MG63 (cell line): ENCODE data around the gene IGF1R. TPM values are rescaled to one million over a fixed set of nuclear protein-coding genes. Genes with fewer than 3 reads are reported as not detected.

Experiments
- DNase-seq: peaks from one replicate; pipeline ENCODE4 v3.0.0-alpha.2; 2020
- H3K27me3 ChIP-seq: fragments of 250-450 bp; sonication (Bioruptor Pico); 2 replicates; pipeline ENCODE4 v1.5.1; 2020; ENCODE audit warnings: mild to moderate bottlenecking, moderate library complexity
- H3K36me3 ChIP-seq: fragments of 250-450 bp; sonication (Bioruptor Pico); 2 replicates; pipeline ENCODE4 v1.5.1; 2020; ENCODE audit warnings: mild to moderate bottlenecking, moderate library complexity
- H3K4me3 ChIP-seq: fragments of 250-450 bp; sonication (Bioruptor Pico); 2 replicates; pipeline ENCODE4 v1.5.1; 2020; ENCODE audit warnings: mild to moderate bottlenecking, moderate library complexity
- H3K9me3 ChIP-seq: fragments of 250-450 bp; sonication (Bioruptor Pico); 2 replicates; pipeline ENCODE4 v1.5.1; 2020; ENCODE audit warnings: mild to moderate bottlenecking, moderate library complexity
- total RNA-seq: library from RNA; depleted of rRNA; stranded (reverse); fragments of >200 nt; shearing (Covaris generic); gene quantifications from 2 replicates; pipeline ENCODE4 v1.2.3, GENCODE V29; 2014; ENCODE audit warnings: low replicate concordance

IGF1R gene
- total RNA-seq, 1 experiment from 2014 or later, result 2.5 TPM

DNA sequence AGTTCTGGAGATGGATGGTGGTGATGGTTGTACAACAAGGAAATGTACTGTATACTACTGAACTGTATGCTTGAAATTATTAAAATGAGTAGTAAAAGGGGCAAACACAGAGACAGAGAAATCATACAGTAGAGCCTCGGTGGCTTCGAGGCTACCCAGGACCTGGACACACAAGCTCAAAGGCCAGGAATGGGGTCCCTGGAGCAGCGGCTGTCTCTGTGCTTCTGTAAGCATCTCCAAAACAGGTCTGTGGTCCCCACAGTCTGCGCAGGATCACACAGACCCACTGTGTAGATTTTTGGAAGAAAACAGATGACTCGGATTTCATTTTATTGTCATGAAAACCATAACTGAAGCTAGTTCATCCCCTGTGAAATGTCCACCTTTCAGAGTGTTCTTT, 319.6 kb downstream of the IGF1R start:
- no peak for DNase-seq
- H3K4me3 ChIP-seq, result no peak overlapping the region
- peaks cover 7% of the 10 kb centered on the region; the same call in 1 of the 2 replicates for H3K36me3 ChIP-seq
- no peaks in the 10 kb centered on the region for H3K9me3 ChIP-seq
- no peaks in the 10 kb centered on the region for H3K27me3 ChIP-seq

DNA sequence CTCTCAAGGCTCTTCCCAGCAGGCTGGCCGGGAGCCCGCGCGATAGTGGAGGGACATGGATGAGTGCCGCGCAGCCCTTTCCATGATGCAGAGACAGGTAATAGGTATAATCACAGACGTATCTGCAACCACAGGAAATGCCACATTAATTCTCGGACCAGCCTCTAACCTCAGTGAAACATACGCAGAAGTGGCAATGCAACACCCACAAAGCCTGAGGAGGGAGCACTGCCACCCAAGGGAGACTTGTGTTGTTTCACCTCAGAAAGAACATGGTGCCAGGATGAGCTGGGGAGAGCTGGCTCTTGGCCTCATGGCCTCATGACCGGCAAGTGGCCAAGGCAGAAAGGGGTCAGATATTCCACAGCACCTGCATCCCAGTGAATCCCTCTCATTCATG, 320.2 kb downstream of the IGF1R start:
- Histone ChIP-seq H3K27me3 (no peaks in the 10 kb centered on the region), H3K9me3 (no peaks in the 10 kb centered on the region), H3K4me3 (no peak overlapping the region), H3K36me3 (peaks cover 4% of the 10 kb centered on the region; the same call in 1 of the 2 replicates)
- no peak for DNase-seq

DNA sequence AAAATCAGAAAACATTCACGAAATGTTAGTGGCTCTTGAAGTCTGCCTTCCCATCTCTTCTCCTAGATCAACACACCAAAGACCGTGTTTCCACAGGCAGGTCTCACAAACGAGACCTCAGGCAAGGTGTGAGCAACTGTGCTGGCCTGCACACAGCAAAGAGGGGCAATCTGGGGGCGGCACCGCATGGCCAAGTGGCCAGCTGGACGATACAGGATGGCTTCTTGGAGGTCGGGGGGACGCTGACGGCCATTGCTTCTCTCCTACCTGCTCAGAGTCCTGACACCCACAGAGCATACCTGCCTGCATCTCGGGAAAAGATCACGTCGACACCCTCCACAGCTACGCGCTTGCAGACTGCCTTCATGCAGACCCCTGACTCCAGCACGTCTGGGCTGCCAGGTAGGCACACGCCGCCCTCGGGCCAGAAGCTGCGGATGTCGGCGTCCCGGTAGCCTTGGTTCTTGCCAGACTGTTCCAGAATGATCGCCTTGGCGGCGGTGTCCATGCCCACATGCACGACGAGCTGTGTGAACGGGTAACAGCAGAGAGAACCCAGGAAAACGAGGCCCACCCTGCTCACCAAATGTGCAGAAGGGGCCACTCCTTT, 320.9 kb downstream of the IGF1R start:
- no peak overlapping the region for H3K4me3 ChIP-seq
- DNase-seq, result no peak
- H3K9me3 ChIP-seq, result no peaks in the 10 kb centered on the region

DNA sequence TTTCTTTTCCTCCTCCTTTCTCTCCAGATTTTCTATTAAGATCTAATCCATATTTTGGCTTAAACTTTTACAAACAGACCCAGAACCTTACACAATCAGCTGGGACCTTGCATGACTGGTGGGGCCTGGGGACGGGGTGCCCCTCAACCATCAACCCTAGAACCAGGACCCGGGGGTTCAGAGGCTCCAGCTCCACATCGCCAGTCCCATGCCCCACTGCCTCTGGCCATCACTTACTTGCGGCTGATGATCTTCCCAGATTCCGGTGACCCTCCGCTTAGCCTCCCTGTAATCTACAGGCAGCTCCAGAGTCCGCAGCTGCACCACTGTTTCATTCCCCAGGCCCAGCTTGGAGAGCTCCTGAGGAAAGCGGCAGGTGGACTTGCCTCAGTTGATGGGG, 322.5 kb downstream of the IGF1R start:
- Histone ChIP-seq H3K9me3 (no peaks in the 10 kb centered on the region), H3K4me3 (no peak overlapping the region), H3K27me3 (no peaks in the 10 kb centered on the region), H3K36me3 (no peaks in the 10 kb centered on the region)
- DNase-seq, result no peak

More for the DNA sequence above, 320.9 kb downstream of the IGF1R start:
- Histone ChIP-seq H3K27me3 (no peaks in the 10 kb centered on the region), H3K36me3 (peaks cover 4% of the 10 kb centered on the region; the same call in 1 of the 2 replicates)

DNA sequence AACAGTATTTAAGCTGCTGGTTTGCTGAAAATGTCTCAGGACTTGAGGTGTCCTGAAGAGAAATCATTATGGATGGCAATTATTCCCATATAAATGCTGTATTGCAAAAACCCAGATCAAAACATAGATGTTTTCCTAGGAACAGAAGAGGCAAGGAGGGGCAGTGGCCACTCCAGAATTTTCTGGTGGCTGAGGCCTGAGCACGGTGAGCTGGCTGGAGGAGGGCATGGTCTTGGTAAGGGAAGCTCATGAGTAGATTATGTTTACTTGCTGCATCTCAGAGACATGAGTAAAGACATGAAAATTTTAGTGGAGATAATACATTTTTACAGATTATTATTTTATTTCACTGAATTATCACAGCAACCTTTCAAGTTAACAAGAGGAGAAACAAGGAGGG, 328.2 kb downstream of the IGF1R start:
- Histone ChIP-seq H3K4me3 (no peak overlapping the region), H3K36me3 (no peaks in the 10 kb centered on the region), H3K9me3 (no peaks in the 10 kb centered on the region), H3K27me3 (no peaks in the 10 kb centered on the region)
- DNase-seq, result no peak

DNA sequence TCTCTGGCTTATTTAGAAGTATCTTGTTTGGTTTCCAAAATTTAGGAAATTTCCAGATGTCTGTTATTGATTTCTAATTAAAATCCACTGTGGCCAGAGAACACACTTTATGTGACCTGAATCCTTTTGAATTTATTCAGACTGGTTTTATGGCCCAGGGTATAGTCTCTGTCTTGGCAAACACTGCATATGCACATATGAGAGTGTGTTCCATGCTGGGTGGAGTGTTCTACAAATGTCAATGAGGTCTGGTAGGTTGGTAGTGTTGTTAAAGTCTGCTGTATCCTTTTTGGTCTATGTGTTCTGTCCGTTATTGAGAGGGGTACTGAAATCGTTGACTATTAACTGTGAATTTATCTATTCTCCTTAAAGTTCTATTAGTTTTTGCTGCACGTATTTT, 329.1 kb downstream of the IGF1R start:
- H3K9me3 ChIP-seq, result no peaks in the 10 kb centered on the region
- H3K36me3 ChIP-seq, result no peaks in the 10 kb centered on the region
- no peak overlapping the region for H3K4me3 ChIP-seq
- no peaks in the 10 kb centered on the region for H3K27me3 ChIP-seq
- DNase-seq, result no peak

DNA sequence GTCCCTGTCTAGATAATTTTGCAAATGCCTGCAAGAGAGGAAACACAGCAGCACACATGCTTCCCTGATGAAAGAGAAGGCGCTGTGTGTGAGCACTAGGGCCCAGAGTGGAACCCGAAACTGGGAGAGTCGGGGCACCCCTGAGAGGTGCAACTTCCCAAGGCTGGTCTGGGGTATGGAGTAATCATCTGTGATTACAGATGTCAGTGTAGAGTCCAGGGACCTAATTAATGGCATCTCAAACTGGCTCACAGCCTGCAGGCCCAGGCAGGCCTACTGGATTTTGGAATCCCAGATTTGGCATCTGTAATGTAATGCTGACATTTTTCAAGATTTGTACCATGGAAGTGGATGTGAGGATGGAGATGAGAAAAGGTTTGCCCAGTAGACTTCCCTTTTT, 329.8 kb downstream of the IGF1R start:
- H3K4me3 ChIP-seq, result no peak overlapping the region
- H3K9me3 ChIP-seq, result no peaks in the 10 kb centered on the region
- DNase-seq, result no peak
- H3K36me3 ChIP-seq, result no peaks in the 10 kb centered on the region
- no peaks in the 10 kb centered on the region for H3K27me3 ChIP-seq

DNA sequence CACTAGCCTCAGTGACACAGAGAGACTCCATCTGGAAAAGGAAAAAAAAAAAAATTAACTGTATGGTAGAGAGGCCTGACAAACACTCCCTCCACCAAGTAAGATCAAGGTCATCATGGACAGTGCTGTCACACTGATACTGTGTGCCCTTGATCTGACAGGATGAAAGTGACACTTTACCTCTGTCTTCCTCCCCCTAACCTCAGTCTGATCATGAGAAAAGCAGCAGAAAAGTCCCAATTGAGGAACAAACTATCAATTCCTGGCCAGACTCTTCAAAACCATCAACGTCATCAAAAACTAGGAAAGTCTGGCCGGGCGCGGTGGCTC, 332.5 kb downstream of the IGF1R start:
- peaks cover 4% of the 10 kb centered on the region for H3K9me3 ChIP-seq
- H3K4me3 ChIP-seq, result no peak overlapping the region
- no peaks in the 10 kb centered on the region for H3K36me3 ChIP-seq
- H3K27me3 ChIP-seq, result no peaks in the 10 kb centered on the region
- no peak for DNase-seq

DNA sequence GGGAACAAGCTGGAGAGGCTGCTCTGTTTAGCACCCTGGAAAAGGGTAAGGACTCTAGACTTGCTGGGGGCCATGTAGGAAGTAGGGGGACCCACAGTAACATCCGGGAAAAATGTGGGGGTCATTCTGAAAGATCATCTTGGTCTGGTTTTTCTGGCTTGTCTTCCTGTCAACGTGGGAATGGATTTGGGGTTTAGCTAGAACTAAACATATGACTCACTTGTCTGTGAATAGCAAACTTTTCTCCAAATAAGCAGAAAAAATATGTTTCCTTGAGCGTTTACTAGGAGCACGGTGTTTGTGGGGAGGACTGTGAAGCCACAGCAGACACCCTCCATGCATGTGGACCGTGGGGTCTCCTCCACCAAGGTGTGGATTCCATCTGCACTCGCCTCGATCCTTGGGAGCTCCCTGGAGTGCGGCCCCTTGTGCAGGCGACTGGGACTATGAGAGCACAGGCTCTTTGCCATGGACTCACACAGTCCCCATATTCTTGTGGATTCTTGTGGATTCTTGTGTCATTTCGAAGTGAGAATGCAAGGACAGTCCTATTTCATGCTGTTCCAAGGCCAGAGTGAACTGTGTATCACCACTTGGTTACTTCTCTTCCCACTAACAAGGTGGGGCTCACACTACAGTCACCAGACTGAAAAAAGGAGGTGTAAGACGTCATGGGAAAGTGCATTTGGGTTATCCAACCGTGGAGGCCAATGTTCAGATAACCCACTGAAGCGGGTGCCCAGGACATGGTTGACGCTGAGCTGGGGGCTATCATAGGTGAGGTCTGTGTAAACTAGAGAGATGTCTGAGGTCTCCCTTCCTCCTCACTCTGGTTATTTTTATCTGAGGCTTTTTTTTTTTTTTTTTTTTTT, 333.7 kb downstream of the IGF1R start:
- Histone ChIP-seq H3K4me3 (no peak overlapping the region), H3K36me3 (no peaks in the 10 kb centered on the region), H3K27me3 (no peaks in the 10 kb centered on the region), H3K9me3 (peaks cover 14% of the 10 kb centered on the region)
- DNase-seq, result no peak

DNA sequence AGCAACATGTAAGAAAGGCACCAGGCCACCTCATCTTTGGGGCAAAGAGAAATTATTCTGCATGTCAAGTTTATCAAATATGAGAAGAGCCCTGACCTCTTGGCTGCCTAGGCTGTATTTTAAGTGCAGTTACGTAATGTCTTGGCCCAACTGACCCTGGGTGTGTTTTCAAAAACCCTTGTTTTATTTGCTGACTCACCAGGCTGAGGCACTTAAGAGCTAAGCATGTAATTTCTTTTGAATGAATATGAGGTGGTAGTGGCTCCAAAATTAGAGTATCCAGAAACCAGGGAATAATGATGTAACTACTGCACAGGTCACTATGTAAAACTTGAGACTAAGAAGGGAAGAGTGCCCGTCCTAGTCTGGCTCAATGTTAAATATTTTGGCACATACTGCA, 335.0 kb downstream of the IGF1R start:
- H3K36me3 ChIP-seq, result no peaks in the 10 kb centered on the region
- no peaks in the 10 kb centered on the region for H3K27me3 ChIP-seq
- peak; percentile 85 for DNase-seq
- H3K4me3 ChIP-seq, result no peak overlapping the region
- H3K9me3 ChIP-seq, result peaks cover 14% of the 10 kb centered on the region

DNA sequence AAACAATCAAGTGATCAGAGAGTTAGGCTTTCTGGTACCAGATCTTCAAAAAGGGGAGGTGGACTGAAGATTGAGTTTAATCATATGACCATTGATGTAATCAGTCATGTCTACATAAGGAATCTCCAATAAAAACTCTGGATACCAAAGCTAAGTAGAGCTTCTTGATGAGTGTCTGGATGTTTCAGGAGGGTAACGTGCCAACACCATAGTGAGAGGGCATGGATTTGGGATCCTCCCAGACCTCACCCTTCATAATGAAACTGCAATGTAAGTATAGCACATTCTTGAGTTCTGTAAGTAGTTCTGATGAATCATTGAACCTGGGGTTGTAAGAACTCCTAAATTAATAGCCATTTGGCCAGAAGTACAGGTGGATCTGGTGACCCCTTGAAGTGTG, 337.9 kb downstream of the IGF1R start:
- DNase-seq, result no peak
- Histone ChIP-seq H3K27me3 (peaks cover 4% of the 10 kb centered on the region; the same call in 1 of the 2 replicates), H3K36me3 (no peaks in the 10 kb centered on the region), H3K9me3 (peaks cover 17% of the 10 kb centered on the region), H3K4me3 (no peak overlapping the region)

DNA sequence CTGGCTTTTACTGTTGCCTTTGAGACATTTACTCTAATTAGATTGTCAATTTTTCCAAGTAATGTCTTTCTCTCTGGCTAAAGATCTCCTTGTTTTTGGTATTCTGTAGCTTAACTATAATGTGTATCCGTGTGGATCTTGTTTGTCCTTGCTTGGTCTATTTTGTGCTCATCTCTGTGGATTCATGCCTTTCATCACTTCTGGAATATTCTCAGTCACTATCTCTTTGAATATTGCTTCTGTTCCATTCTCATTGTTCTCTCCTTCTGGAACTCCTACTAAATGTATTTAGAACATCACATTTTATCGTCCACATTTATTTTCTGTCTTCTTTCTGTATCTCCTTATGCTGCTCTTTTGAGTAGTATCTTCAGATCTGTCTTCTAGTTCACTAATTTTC, 346.6 kb downstream of the IGF1R start:
- H3K36me3 ChIP-seq, result no peaks in the 10 kb centered on the region
- peaks cover 4% of the 10 kb centered on the region; the same call in 1 of the 2 replicates for H3K27me3 ChIP-seq
- peaks cover 24% of the 10 kb centered on the region for H3K9me3 ChIP-seq
- H3K4me3 ChIP-seq, result no peak overlapping the region
- DNase-seq, result no peak

DNA sequence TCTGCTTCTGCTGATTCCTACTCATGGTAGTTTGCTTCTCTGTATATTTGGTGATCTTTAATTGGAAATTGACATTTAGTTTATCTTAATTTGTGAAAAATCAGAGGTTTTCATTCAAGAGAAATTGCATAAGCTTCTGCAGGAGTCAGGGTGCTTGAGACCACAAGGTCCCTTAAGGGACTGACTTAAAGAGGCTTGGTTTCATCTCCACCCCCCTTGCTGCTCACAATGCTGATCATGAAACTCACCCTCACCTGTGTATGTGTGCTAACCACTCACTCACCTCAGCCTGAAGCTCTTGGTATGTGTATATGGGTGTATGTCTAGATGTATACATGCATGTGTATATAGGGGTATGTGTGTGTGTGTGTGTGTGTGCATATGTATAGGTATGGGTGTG, 347.8 kb downstream of the IGF1R start:
- Histone ChIP-seq H3K4me3 (no peak overlapping the region), H3K9me3 (peaks cover 20% of the 10 kb centered on the region), H3K36me3 (no peaks in the 10 kb centered on the region), H3K27me3 (no peaks in the 10 kb centered on the region)
- DNase-seq, result no peak

DNA sequence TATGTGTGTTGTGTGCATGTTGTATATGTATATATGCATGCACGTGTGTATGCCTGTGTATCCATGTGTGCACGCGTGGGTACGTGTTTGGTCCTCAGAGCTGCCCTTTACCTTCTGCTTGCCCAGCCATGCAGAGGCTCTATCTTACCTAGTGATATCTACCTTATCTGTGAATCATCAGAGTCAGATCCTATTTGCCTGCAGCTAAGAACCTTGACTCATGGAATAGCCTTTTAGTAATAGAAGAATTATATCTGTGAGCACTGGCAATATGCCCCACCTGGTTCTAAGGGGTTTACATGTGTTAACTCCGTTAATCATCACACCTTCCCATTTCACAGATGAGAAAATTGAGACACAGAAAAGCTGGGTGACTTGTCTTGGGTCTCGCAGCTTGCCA, 348.3 kb downstream of the IGF1R start:
- Histone ChIP-seq H3K27me3 (no peaks in the 10 kb centered on the region), H3K36me3 (no peaks in the 10 kb centered on the region), H3K9me3 (peaks cover 20% of the 10 kb centered on the region), H3K4me3 (no peak overlapping the region)
- no peak for DNase-seq

DNA sequence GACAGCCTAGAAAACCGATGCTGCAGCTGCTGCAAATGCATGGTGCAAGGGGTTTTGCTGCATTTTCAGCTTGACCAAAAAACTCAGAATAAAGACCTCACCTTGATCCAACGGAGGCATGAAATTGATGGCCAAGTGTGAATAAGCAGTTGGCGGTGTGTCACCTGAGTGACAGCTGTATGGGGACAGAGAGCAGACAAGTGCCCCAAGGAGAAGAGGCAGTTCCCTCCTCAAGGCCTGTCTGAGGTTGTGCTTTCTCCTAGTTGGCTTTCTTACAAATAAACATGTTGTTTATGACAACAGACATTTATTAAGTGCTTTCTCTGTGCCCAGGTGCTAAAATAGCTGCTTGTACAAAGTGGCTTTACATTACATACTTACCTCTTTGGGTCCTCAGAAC, 349.0 kb downstream of the IGF1R start:
- Histone ChIP-seq H3K4me3 (no peak overlapping the region), H3K9me3 (peaks cover 15% of the 10 kb centered on the region), H3K36me3 (no peaks in the 10 kb centered on the region), H3K27me3 (no peaks in the 10 kb centered on the region)
- DNase-seq, result no peak

DNA sequence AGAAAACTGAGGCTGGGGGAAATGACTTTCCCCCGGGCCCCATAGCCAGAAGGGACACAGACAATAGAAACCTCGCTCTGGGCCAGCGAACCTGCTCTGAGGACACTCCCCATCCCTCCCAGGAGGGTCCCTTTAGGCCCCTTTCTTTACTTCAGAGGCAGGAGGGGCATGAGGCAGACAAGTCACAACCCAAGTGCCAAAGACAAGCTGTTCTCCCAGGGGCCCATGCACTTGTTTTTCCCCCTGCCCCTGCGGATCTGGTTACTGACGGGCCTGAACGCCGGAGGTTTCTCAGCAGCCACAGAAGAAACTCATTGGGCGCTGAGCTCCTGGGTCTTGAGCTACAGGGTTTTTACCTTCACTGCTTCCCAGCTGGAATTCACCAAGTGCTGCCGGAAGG, 349.4 kb downstream of the IGF1R start:
- no peak for DNase-seq
- no peaks in the 10 kb centered on the region for H3K27me3 ChIP-seq
- H3K4me3 ChIP-seq, result no peak overlapping the region
- H3K9me3 ChIP-seq, result peaks cover 12% of the 10 kb centered on the region
- no peaks in the 10 kb centered on the region for H3K36me3 ChIP-seq

DNA sequence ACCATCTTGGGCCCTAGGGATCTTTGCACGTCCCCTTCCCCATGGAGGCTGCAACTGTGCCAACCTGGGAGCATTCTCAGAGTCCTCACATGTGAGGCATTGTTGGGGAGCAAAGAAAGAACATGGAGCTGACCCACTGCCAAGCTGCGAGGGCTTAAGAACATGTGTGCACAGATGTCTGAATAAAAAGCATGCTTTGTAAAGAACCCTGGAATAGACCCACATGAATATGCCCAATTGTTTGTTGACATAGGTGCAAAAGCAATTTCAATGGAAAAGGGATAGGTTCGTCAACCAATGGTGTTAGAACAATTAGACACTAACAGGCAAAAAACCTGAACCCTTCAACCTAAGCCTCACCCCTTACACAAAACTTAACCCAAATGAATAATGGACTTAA, 349.9 kb downstream of the IGF1R start:
- Histone ChIP-seq H3K36me3 (no peaks in the 10 kb centered on the region), H3K4me3 (no peak overlapping the region), H3K9me3 (peaks cover 10% of the 10 kb centered on the region), H3K27me3 (no peaks in the 10 kb centered on the region)
- DNase-seq, result no peak

DNA sequence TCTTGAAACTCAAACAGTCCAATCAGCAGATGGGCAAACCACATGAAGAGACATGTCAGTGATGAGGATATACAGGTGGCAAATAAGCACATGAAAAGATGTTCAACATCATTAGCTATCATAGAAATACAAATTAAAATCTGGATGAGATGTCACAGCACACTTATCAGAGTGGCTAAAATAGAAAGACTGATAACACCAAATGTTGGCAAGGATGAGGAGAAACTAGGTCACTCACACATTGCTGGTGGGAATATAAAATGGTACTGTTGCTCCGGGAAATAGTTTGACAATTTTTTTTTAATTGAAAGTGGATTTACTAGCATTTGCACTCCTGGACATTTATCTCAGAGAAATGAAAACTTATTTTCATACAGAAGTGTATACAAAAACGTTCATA, 350.9 kb downstream of the IGF1R start:
- Histone ChIP-seq H3K9me3 (peaks cover 10% of the 10 kb centered on the region), H3K27me3 (no peaks in the 10 kb centered on the region), H3K36me3 (no peaks in the 10 kb centered on the region), H3K4me3 (no peak overlapping the region)
- DNase-seq, result no peak
